Stromal cell of bone marrow (primary cell): ENCODE results near the gene NFIX.
A peak's percentile ranks its signal among the peaks of the same experiment; 100 is the strongest.
"Not testable (repeated sequence)": the region's sequence is repeated elsewhere in the genome, so short reads cannot be mapped to it uniquely, and the experiment has no call there.

Source experiments
- DNase-seq: peaks from one replicate; pipeline ENCODE4 v3.0.0-alpha.2; 2012; ENCODE audit warnings: low read depth

NFIX gene

DNA sequence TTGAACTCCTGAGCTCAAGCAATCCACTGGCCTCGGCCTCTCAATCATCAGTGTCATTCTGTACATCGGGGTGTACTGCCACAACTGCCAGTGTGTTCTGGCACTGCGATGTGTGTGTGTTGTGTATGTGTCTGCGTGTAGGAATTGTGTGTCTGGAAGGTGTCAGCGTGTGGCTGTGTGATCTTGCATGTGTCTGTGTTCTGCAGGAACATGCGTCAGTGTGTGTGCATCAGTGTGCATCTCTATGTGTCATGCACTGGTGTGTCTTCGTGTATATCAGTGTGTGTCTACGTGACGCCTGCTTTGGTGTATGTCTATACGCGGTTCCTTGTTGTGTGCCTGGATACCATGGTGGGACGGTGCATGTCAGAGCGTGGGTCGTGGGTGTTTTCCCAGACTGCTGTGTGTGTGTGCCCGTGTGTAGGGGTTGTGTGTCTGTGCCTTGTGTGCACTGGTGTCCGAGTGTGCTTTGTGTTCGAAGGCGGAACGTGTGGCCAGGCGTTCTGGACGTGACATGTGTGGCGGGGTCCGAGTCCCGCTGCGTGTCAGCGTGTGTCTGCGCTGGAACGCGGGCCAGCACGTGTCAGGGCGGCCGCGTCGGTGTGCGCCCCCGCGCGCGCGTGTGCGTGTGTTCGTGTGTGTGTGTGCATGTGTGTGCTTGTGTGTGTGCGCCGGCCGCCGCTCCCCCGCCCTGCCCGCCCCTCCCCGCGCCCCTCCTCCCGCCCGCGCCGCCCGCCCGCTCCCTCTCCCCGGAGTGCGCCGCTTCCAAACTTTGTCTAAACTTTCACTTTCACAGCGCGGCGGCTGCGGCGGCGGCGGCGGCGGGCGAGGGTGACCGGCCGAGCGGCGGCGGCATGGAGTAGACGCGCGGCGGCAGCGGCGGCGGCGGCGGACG, at the start of gene NFIX:
Gene NFIX, plus strand, starts transcription at position 775 of the 895 bp plus-strand sequence. CDS start 363 bp downstream, outside the sequence.
- peak; percentile 67 for DNase-seq

DNA sequence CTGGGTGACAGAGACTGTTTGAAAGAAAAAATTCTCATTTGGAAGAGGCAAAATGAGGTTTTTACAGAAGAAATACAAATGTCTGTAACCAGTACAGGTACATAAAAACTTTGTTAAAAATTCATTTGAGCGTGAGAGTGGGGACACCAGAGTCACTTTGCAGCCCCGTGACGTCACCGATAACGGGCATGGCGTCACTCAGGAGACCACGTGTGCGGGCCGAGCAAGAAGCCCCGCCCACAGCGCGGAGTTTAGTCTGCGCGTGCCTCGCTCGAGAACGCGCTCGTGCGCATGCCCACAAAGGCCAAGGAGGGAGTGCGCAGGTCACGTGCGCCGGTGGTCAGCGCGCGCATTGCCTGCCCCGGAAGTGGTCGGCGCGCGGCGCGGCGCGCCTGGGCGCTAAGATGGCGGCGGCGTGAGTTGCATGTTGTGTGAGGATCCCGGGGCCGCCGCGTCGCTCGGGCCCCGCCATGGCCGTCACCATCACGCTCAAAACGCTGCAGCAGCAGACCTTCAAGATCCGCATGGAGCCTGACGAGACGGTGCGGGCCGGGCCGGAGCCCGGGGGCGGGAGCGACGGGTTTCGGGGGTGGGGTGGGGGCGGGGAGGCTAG, 49.7 kb upstream of the NFIX start, which contains the start of gene RAD23A:
Gene RAD23A, plus strand, starts transcription at position 384 of the 613 bp plus-strand sequence. Its CDS starts 87 bp downstream, at position 471.
- peak; percentile 95 for DNase-seq

DNA sequence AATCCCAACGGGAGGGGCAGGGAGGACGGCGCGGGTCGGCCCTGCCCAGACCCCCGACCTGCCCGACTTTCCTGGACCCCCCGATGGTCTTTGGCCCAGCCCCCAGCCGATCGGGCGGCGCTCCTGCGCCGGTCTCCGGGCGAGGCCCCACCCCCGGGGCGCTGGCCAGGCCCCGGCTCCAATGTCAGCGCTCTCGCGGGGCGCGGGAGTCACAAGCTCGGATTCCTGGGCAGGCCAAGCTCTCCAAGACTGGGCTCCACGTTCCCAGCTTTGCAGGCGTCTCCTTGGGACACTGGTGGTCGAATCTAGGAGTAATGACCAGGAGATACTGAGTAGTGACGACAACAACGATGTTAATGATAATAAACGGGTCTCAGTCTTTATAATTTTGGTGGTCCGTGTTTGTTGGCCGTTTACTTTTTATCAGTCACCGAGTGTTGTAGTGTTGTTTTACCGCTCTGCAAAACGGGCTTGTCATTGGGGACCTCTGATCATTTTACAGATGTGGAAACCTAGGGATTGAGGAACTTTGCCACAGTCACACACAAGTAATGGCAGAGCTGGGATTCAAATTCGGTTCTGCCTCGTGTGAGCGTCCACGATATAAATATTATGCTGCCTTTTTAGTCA, 49.1 kb upstream of the NFIX start:
- DNase-seq, result peak; percentile 62

DNA sequence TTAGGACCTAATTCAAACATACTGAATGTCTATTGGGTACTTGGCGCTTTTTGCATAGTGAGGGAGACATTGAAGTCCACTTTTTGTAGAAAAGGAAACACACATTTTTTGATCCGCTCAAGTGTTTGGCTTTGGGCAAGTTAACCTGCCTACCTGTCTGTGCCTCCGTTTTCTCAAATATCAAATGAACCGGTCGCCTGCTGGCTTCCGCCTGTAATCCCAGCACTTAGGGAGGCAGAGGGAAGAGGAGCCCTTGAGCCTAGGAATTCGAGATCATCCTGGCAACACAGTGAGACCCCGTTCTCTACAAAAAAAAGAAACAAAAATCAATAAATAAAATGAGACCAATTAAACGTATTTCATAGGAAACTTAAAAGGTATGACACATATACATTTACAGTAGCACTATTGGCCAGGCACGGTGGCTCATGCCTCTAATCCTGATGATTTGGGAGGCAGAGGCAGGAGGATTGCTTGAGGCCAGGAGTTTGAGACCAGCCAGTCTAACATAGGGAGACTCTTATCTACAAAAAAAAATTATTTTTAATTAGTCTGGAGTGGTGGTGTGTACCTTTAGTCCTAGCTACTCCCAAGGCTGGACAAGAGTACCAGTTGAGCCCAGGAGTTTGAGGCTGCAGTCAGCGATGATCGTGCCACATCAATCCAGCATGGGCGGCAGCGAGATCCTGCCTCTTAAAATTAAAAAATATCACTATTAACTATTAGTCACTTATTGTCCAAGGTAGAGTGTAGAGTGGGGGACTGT, 48.4 kb upstream of the NFIX start:
- no peak for DNase-seq

DNA sequence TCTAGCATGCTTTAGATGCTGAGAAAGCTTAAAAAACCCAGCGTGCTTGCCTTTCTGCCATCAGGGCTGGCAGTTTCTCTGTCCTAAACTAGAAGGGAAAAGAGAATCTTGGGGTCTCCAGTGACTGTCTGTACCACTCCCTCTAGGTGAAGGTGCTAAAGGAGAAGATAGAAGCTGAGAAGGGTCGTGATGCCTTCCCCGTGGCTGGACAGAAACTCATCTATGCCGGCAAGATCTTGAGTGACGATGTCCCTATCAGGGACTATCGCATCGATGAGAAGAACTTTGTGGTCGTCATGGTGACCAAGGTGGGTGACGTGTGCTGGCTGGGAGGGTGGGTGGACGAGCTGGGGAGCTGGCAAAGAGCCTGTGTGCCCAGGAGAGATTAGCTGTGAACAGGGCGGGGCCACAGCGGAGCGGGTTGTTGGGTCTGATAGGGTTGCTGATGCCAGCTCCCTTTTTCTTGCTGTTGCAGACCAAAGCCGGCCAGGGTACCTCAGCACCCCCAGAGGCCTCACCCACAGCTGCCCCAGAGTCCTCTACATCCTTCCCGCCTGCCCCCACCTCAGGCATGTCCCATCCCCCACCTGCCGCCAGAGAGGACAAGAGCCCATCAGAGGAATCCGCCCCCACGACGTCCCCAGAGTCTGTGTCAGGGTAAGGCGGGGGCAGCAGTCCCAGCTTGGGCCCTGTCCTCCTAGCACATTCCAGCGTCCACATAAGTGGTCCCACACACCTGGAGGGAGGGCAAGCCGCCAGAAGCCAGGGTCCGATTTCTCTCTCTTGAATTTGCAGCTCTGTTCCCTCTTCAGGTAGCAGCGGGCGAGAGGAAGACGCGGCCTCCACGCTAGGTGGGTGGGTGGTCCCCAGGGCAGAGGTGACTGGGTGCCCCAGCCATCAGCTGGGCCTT, 47.3 kb upstream of the NFIX start:
- DNase-seq, result no peak

DNA sequence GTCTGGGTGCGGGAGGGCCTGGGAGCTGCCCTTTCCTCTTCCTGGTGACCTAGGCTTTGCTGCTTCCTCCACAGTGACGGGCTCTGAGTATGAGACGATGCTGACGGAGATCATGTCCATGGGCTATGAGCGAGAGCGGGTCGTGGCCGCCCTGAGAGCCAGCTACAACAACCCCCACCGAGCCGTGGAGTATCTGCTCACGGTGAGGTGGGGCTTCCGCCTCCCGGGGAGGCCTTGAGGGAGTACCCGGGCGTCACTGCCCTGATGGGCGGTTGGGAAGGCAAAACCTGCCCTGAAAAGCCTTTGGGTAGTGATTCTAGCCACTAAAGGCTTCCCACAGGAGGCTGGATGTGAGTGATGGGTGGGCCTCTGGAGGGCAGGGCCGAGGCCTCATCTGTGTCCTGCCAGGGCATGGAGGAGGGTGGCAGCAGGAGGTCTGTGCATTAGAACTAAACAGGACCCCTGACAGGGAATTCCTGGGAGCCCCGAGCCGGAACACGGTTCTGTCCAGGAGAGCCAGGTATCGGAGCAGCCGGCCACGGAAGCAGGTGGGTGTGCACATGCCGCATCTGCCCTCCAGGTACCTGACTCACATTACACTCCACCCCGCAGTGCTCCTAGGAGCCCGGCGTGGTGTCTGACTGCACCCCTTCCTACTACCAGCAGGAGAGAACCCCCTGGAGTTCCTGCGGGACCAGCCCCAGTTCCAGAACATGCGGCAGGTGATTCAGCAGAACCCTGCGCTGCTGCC, 46.5 kb upstream of the NFIX start:
- DNase-seq, result no peak

DNA sequence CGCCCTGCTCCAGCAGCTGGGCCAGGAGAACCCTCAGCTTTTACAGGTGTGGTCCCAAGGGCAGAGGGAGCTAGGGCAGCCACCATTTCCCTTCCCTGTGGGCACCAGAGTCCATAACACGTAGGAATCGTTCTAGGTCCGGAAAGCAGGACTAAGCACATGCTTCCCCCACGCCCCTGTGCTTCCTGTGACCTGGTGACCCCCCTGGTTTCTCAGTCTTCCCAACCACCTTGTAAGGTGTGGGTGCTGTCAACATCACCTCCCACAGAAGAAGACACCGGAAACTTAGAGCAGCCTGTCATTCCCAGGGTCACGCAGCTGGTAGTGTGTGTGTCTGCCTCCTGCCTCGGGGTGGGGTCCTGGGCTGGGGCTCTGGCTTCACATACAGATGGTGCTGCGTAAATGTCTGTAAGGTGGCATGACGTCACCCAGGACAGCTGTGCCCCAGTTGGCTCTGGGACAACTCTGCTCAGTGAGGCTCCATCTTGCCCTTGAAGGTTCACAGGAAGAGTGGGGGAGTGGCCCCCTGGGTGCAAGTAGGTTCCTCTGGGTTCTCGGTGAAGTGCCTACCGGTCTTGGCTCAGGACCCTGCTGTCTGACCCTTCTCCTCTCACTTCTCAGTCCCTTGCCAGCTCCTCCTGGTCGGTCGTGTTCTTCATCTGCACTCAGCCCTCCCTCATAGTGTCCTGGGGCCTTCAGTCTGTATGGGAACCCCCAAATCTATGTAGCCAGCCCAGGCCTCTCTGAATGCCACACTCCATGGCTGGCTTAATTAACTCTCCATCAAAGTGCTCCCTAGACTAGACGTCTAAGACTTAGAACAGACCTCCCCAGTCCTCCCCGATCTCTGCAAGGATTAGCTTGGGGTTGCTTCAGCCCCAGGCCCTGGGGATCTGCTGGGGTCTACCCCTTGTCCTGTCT, 45.7 kb upstream of the NFIX start:
- no peak for DNase-seq

DNA sequence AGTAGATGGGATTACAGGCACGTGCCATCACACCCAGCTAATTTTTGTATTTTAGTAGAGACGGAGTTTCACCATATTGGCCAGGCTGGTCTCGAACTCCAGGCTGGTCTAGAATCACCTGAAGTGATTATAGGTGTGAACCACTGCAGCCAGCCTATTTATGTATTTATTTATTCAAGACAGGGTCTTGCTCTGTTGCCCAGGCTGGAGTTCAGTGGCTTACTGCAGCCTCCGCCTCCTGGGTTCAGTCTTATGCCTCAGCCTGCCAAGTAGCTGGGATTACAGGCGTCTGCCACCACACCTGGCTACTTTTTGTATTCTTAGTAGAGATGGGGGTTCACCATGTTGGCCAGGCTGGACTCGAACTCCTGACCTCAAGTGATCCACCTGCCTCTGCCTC, 43.2 kb upstream of the NFIX start:
- DNase-seq, result not testable (repeated sequence)

DNA sequence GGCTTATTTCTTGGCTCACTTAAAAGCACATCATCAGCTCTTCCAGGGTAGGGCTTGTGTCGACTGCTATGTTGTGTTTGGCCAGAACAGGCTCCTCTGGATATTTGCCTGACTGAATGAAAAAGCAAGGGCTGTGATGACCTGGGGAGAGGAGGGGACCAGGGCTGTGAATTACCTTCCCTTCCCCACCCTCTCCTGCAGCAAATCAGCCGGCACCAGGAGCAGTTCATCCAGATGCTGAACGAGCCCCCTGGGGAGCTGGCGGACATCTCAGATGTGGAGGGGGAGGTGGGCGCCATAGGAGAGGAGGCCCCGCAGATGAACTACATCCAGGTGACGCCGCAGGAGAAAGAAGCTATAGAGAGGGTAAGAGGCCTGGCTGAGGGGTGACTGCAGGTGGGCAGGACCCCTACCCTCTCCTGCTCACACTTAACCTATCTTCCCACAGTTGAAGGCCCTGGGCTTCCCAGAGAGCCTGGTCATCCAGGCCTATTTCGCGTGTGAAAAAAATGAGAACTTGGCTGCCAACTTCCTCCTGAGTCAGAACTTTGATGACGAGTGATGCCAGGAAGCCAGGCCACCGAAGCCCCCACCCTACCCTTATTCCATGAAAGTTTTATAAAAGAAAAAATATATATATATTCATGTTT, 42.7 kb upstream of the NFIX start:
- DNase-seq, result peak; percentile 88

DNA sequence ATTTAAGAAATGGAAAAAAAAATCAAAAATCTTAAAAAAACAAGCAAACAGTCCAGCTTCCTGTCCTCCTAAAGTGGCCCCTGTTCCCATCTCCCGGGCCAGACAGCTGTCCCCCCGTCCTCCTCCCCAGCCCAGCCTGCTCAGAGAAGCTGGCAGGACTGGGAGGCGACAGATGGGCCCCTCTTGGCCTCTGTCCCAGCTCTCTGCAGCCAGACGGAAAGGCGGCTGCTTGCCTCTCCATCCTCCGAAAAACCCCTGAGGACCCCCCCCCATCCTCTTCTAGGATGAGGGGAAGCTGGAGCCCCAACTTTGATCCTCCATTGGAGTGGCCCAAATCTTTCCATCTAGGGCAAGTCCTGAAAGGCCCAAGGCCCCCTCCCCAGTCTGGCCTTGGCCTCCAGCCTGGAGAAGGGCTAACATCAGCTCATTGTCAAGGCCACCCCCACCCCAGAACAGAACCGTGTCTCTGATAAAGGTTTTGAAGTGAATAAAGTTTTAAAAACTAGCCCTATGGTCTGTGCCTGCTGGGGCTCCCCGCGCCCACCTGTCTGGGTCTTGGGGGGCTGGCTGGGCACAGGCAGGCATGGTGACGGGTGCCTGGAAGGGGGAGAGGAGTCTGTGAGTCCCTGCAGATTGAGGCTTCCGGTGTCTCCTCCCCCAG, 42.0 kb upstream of the NFIX start:
- DNase-seq, result no peak

DNA sequence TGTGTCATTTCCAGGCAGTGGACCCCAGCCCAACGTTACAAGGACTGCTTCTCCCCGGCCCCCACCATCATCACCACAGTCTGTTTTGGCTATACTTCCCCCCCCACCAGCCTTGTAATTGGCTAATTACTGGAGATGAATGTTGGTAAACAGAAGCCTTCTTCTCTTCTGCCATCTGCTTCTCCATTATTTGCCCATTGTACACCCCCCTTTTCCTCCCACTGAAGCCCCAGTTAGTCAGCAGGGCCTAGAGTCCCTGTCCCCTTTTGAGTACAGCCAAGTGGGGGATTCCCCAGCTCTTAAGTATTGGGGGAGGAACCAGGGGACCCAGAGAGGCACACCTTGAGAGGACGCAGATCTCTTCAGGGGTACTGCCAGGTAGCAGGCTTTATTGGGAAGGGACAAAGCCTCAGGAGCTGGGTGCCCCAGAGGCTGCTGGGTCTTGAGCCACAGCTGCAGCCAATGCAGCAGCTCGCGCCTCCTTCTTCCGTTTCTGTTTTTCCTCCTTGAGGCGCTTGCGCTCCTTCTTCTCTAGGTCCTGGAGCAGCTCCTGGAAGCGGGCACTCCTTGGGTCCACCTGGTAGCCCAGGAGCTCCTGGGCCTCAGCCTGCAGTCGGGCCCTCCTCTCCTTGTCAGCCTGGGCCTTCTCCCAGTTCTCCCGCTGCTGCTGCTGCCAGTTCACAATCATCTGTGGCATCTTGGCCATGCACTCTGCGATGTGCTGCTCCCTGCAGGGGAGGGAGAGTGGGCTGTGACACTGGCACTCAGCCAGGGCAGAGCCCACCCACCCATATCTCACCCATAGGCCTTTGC, 41.3 kb upstream of the NFIX start:
- DNase-seq, result no peak

DNA sequence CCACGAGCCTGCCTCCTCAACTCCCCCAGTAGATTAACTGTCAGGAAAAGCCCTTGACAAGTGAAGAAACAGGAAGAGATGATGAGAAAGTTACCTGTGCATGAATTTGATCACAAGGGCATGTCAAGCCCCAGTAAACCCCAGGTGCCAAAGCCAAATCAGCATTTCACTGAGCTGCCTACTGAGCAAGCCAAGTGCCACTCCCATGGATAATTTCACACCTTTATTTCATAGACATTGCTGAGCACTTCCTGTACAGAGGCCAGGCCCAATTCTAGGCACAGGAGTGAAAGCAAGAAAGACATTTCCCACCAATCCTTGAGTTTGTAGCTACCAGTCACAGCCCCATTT, 40.7 kb upstream of the NFIX start:
- no peak for DNase-seq

DNA sequence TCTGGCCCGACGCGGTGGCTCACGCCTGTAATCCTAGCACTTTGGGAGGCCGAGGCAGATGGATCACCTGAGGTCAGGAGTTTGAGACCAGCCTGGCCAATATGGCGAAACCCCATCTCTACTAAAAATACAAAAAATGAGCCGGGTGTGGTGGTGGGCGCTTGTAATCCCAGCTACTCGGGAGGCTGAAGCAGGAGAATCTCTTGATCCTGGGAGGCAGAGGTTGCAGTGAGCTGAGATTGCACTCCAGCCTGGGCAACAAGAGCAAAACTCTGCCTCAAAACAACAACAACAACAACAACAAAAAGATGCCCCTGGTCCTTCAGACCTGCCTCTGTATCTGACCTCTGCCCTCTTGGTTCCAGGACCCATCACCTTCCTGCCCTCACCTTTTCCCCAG, 39.7 kb upstream of the NFIX start:
- not testable (repeated sequence) for DNase-seq

DNA sequence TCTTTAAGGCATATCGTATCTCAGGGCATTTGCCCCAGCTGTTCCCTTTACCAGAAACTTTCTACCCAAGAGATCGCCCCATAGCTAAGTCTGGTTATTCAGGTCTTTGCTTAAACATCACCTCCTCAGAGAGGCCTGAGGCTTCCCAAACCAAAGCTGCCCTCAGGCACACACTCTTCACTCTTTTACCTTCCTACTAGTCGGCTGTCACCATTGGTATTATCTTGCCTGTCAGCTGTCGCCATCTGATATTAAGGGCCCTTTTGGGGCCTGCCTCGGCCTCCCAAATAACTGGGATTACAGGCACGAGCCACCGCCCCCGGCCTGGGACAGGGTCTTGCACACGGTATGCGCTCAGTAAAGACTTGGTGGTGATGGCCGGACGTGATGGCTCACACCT, 39.3 kb upstream of the NFIX start:
- DNase-seq, result no peak

DNA sequence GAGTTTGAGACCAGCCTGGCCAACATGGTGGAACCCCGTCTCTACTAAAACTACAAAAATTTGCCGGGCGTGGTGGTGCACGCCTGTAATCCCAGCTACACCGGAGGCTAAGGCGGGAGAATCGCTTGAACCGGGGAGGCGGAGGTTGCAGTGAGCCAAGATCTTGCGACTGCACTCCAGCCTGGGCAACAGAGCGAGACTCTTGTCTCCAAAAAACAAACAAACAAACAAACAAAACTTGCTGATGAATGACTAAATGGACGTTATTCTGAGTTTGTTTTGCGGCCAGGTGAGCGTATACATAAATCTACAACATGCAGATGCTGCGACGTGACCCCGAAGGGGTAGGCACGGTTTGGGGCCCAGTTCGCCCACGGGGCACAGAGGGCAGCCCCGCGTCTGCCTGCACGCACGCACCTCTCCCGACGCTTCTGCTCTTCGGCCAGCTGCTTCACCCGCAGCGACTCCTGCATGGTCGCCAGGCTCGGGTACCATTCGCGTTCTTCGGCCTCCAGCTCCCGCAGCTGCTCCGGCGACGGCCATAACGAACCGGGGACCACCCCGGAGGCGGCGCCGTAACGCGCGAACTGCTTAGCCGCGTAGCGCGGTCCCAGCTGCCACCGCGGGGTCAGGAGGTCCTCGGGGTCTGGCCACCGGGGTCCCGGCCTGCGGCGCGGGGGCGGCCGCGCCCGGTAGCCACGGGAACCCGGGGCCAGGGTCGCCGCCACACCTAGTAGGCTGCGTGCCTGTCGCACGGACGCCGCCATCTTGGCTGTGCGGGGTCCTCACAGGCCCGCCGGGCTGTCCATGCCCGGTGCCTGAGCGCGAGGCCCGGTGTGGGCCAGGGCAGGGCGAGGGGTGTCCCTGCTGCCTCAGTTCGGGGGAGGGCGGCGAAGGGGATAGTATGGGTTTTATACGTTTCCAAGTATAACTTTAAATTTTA, 38.6 kb upstream of the NFIX start, which contains the start of gene GADD45GIP1:
Gene GADD45GIP1, minus strand, starts transcription at position 778 of the 943 bp plus-strand sequence. Its CDS starts 11 bp downstream, at position 767.
- no peak for DNase-seq

DNA sequence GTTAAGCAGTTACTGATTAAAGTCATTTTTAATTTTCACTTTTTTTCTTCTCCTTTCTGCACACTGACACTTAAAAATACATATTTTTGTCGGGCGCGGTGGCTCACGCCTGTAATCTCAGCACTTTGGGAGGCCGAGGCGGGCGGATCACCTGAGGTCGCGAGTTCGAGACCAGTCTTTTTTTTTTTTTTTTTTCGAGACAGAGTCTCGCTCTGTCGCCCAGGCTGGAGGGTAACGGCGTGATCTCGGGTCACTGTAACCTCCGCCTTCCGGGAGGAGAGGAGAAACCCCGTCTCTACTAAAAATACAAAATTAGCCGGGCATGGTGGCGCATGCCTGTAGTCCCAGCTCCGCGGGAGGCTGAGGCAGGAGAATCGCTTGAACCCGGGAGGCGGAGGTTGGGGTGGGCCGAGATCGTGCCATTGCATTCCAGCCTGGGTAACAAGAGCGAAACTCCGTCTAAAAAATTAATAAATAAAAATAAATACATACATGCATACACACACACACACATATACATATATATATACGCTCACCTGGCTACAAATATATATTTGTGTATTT, 37.8 kb upstream of the NFIX start:
- not testable (repeated sequence) for DNase-seq
